GM12878 (cell line): ENCODE data around the gene NHSL2. TPM values are rescaled to one million over a fixed set of nuclear protein-coding genes. Genes with fewer than 3 reads are reported as not detected.

ENCODE experiments used
- ATAC-seq: fragments of 200-7000 bp; cut with Tn5 transposase; 3 replicates; pipeline ENCODE4 v1.9.1; 2020; ENCODE audit warnings: mild to moderate bottlenecking, moderate library complexity
- BruUV-seq: library from RNA; stranded (reverse); fragments of 400-500 nt; replicated peaks from 2 replicates; lab custom pipeline; 2021; lab: Mats Ljungman, UMichigan
- CTCF ChIA-PET: fragments of 300-600 bp; sonication (Branson Sonifier 250); formaldehyde crosslinking; extraction: SDS; loops from one replicate; lab custom pipeline; 2021; ENCODE audit warnings: inconsistent platforms; lab: Yijun Ruan, JAX
- POLR2A ChIA-PET: fragments of 350-600 bp; formaldehyde crosslinking; extraction: SDS; loops from one replicate; lab custom pipeline; 2021; ENCODE audit warnings: inconsistent platforms; lab: Charles Lee
- RAD21 ChIA-PET: fragments of 300-600 bp; sonication (Branson Sonifier 250); formaldehyde crosslinking; loops from one replicate; lab custom pipeline; 2023; ENCODE audit warnings: antibody characterized with exemption; ENCODE audit not compliant: unreplicated experiment; lab: Charles Lee
- SMC1A ChIA-PET: fragments of 300-600 bp; sonication (Branson Sonifier 250); formaldehyde crosslinking; loops from one replicate; lab custom pipeline; 2023; ENCODE audit not compliant: unreplicated experiment, uncharacterized antibody; lab: Charles Lee
- DNase-seq: peaks from one replicate; pipeline ENCODE4 v3.0.0-alpha.2; 2011; ENCODE audit warnings: low read depth, low spot score
- FAIRE-seq: peaks from 3 replicates; lab custom pipeline; 2011; peaks lifted over from hg19 to GRCh38; lab: Jason Lieb, UNC
- H2AFZ ChIP-seq: 2 replicates; pipeline ENCODE4 v1.6.0; 2011; ENCODE audit warnings: low read depth, low read length, control low read depth; ENCODE audit not compliant: control insufficient read depth
- H3K27ac ChIP-seq: 2 replicates; pipeline ENCODE4 v1.5.1; 2011; ENCODE audit warnings: control low read depth; ENCODE audit not compliant: control insufficient read depth, insufficient read depth
- H3K27me3 ChIP-seq, 2 experiments: replicated peaks in 1 of 2; 2 replicates each; pipeline versions ENCODE4 v1.6.0 to v1.6.1; 2011; ENCODE audit warnings: low read length in 1 of 2; ENCODE audit not compliant: control insufficient read depth in 2 of 2, insufficient read depth in 2 of 2
- H3K36me3 ChIP-seq, 2 experiments: 2 replicates each; pipeline ENCODE4 v1.5.1; 2011; ENCODE audit warnings: low read length in 1 of 2; ENCODE audit not compliant: control insufficient read depth in 2 of 2, insufficient read depth in 2 of 2
- H3K4me1 ChIP-seq: 2 replicates; pipeline ENCODE4 v1.6.1; 2011; ENCODE audit warnings: mild to moderate bottlenecking, low read length, moderate library complexity, mixed read lengths; ENCODE audit not compliant: control insufficient read depth, insufficient read depth
- H3K4me2 ChIP-seq: 2 replicates; pipeline ENCODE4 v1.6.0; 2011; ENCODE audit warnings: control low read depth; ENCODE audit not compliant: control insufficient read depth, insufficient read depth
- H3K4me3 ChIP-seq: fragments of 200-600 bp; sonication (generic); 2 replicates; pipeline ENCODE4 v1.5.1; 2016
- H3K79me2 ChIP-seq: 2 replicates; pipeline ENCODE4 v1.6.0; 2011; ENCODE audit warnings: low read length; ENCODE audit not compliant: control insufficient read depth, insufficient read depth
- H3K9ac ChIP-seq: 2 replicates; pipeline ENCODE4 v1.8.0; 2011; ENCODE audit warnings: low read length, control low read depth, mixed read lengths; ENCODE audit not compliant: control insufficient read depth, insufficient read depth
- H3K9me3 ChIP-seq: replicated peaks from 3 replicates; pipeline ENCODE4 v1.5.1; 2011; ENCODE audit warnings: mild to moderate bottlenecking, low read length; ENCODE audit not compliant: control insufficient read depth, insufficient read depth
- H4K20me1 ChIP-seq: 2 replicates; pipeline ENCODE4 v1.6.0; 2011; ENCODE audit not compliant: control insufficient read depth, insufficient read depth
- BMI1 ChIP-seq: fragments of 450-650 bp; IDR thresholded peaks from 2 replicates; pipeline ENCODE4 v1.6.1; 2016; ENCODE audit warnings: mild to moderate bottlenecking, moderate library complexity, borderline replicate concordance
- CBFB ChIP-seq: IDR thresholded peaks from 2 replicates; pipeline ENCODE4 v1.6.1; 2016; ENCODE audit warnings: antibody characterized with exemption, low read depth
- CHD1 ChIP-seq: IDR thresholded peaks from 2 replicates; pipeline ENCODE4 v1.6.1; 2012; ENCODE audit warnings: low read depth, low read length, improper control_type of control experiment
- EED ChIP-seq: sonication (generic); IDR thresholded peaks from 2 replicates; pipeline ENCODE4 v1.6.1; 2016; ENCODE audit warnings: antibody characterized with exemption, low read depth
- HDAC2 ChIP-seq: fragments of 200-600 bp; sonication (generic); IDR thresholded peaks from 2 replicates; pipeline ENCODE4 v1.6.1; 2017
- KAT2A ChIP-seq: conservative IDR thresholded peaks from 2 replicates; pipeline ENCODE4 v1.6.1; 2011; ENCODE audit warnings: low read depth, low read length; ENCODE audit not compliant: control insufficient read depth
- MTA2 ChIP-seq: fragments of 450-650 bp; IDR thresholded peaks from 2 replicates; pipeline ENCODE4 v1.6.1; 2016; ENCODE audit warnings: low read depth, mild to moderate bottlenecking, moderate library complexity
- MTA3 ChIP-seq: IDR thresholded peaks from 2 replicates; pipeline ENCODE4 v1.6.1; 2012; ENCODE audit warnings: low read length, inconsistent platforms, borderline replicate concordance
- NFXL1 ChIP-seq: fragments of 450-650 bp; IDR thresholded peaks from 2 replicates; pipeline ENCODE4 v1.6.1; 2017; ENCODE audit warnings: antibody characterized with exemption, mild to moderate bottlenecking, borderline replicate concordance
- NR2C2 ChIP-seq: IDR thresholded peaks from 2 replicates; pipeline ENCODE4 v1.6.1; 2011; ENCODE audit warnings: borderline replicate concordance, low read depth; ENCODE audit not compliant: control insufficient read depth, insufficient read length
- PML ChIP-seq: IDR thresholded peaks from 2 replicates; pipeline ENCODE4 v1.6.1; 2012; ENCODE audit warnings: low read length, inconsistent platforms
- RAD51 ChIP-seq: fragments of 450-650 bp; IDR thresholded peaks from 2 replicates; pipeline ENCODE4 v1.6.1; 2016; ENCODE audit warnings: moderate library complexity, mild to moderate bottlenecking, inconsistent platforms
- SP1 ChIP-seq: IDR thresholded peaks from one replicate; pipeline ENCODE4 v1.6.1; 2011; ENCODE audit warnings: low read depth, low read length
- TCF3 ChIP-seq: IDR thresholded peaks from 2 replicates; pipeline ENCODE4 v1.6.1; 2012; ENCODE audit warnings: low read depth, mild to moderate bottlenecking, low read length, borderline replicate concordance; ENCODE audit not compliant: insufficient read depth
- ZNF24 ChIP-seq: fragments of 450-650 bp; IDR thresholded peaks from 2 replicates; pipeline ENCODE4 v1.6.1; 2017; ENCODE audit warnings: antibody characterized with exemption, mild to moderate bottlenecking
- ZNF384 ChIP-seq: IDR thresholded peaks from 2 replicates; pipeline ENCODE4 v1.6.1; 2012; ENCODE audit warnings: low read depth, mild to moderate bottlenecking, low read length, improper control_type of control experiment, borderline replicate concordance
- ZZZ3 ChIP-seq: IDR thresholded peaks from 2 replicates; pipeline ENCODE4 v1.6.1; 2011; ENCODE audit warnings: low read depth; ENCODE audit not compliant: control insufficient read depth, insufficient read length
- WGBS: methylation state at CpG from one replicate; pipeline ENCODE4 v1.1.6; 2016; ENCODE audit warnings: low lambda C conversion rate; ENCODE audit not compliant: insufficient replicate concordance, insufficient coverage; ENCODE audit errors: missing lambda C conversion rate; 5-methylcytosine and 5-hydroxymethylcytosine counted together
- in situ Hi-C: fragments of 300-500 bp; cut with MboI; formaldehyde crosslinking; loops from 9 replicates; pipeline ENCODE4 v1.14.3; 2018; ENCODE audit warnings: mixed read lengths
- intact Hi-C: fragments of 100-400 bp; cut with micrococcal nuclease; formaldehyde crosslinking; loops from one replicate; pipeline ENCODE4 v1.14.2; 2022; ENCODE audit not compliant: unreplicated experiment
- polyA plus RNA-seq, 11 experiments: library from polyadenylated mRNA; depleted of rRNA in 4 of 11; unstranded in 6 of 11; stranded (reverse) in 5 of 11; fragments of >200 nt; fragmentation: Nextera tagmentation in 4 of 11; fragmentation: Illumina TruSeq in 1 of 11; extraction: Ambion mirVana in 4 of 11; extraction: Trizol in 1 of 11; gene quantifications; 1 replicate in 1 of 11; 2 replicates in 10 of 11; pipeline versions ENCODE4 v1.2.1 to v1.2.3, GENCODE V29; 2011 to 2016; ENCODE audit warnings: inconsistent platforms in 2 of 11, missing spikeins in 2 of 11, low read depth in 1 of 11
- total RNA-seq, 4 experiments: library from RNA; depleted of rRNA in 3 of 4; stranded (reverse); fragments of >200 nt in 3 of 4; fragmentation: Illumina TruSeq in 1 of 4; extraction: Trizol in 1 of 4; gene quantifications; 2 replicates each; pipeline versions ENCODE4 v1.2.1 to v1.2.3, GENCODE V29; 2013 to 2021
- TF ChIP-seq, protein P1 (sequence below): fragments of 450-650 bp; conservative IDR thresholded peaks from 2 replicates; pipeline ENCODE4 v1.6.1; 2017; ENCODE audit warnings: mild to moderate bottlenecking, moderate library complexity

The NHSL2 gene
- total and polyA plus RNA-seq, 10 of the 15 experiments (the other 5 are each of a cell fraction or from before 2014, with no cell fraction given) = 0.05 to 0.53 (median 0.07) TPM; not detected in 2

DNA sequence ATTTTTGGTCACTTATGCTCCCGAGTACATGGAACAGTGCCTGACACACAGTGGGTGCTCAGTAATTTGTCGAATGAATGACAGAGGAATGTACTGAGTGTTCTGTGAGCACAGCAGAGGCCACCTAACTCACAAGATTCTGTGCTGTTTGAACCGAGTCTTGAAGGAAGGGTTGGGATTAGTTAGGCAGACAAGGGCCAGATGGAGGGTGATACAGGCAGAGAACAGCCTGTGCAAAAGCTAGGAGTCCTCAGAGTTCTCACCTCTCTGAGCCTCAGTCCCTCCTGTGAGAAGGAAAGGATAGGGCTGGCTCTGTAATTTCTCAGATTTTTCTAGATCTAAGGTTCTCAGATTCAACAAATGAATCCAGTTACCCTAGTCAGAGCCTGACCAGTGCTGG, 108.8 kb downstream of the NHSL2 start:
- H3K4me2 ChIP-seq = no peak overlapping the region
- in situ Hi-C loops = no loop called here
- CTCF ChIA-PET = interaction anchor here (1.4 to 8.0 kb wide), 3 partner anchors 11 to 106 kb away, joined by 4 to 81 read pairs (median 40); no protein-coding TSS in a partner anchor

More for the DNA sequence above, 108.8 kb downstream of the NHSL2 start:
- no peaks in the 10 kb centered on the region for H4K20me1 ChIP-seq
- no peak overlapping the region for H3K27ac ChIP-seq
- ChIA-PET RAD21 (interaction anchor here (0.8 to 5.9 kb wide), 2 partner anchors 10 to 107 kb away, joined by 4 to 43 read pairs; no protein-coding TSS in a partner anchor), POLR2A (no interaction called here), SMC1A (interaction anchor here (1.4 to 5.4 kb wide), 2 partner anchors 101 to 106 kb away, joined by 4 to 45 read pairs; no protein-coding TSS in a partner anchor)
- ATAC-seq (no peak), FAIRE-seq (no peak), DNase-seq (no peak)
- 76% methylated on average over 3 of the region's 3 CpGs for whole genome bisulfite sequencing
- H3K4me1 ChIP-seq = peaks cover 9% of the 10 kb centered on the region
- H3K9ac ChIP-seq = no peak overlapping the region
- H3K4me3 ChIP-seq = no peak overlapping the region
- H3K79me2 ChIP-seq = no peaks in the 10 kb centered on the region
- H2AFZ ChIP-seq = no peak overlapping the region
- H3K9me3 ChIP-seq = no peaks in the 10 kb centered on the region
- TF ChIP-seq MTA3 (no peak), SP1 (no peak), RAD51 (no peak), MTA2 (no peak), BMI1 (no peak), NR2C2 (no peak), ZNF384 (no peak), KAT2A (no peak), CHD1 (no peak), CBFB (no peak), ZZZ3 (no peak), ZNF24 (no peak), NFXL1 (no peak), HDAC2 (no peak), PML (no peak), TCF3 (no peak), EED (no peak)
- TF ChIP-seq, protein P1, sequence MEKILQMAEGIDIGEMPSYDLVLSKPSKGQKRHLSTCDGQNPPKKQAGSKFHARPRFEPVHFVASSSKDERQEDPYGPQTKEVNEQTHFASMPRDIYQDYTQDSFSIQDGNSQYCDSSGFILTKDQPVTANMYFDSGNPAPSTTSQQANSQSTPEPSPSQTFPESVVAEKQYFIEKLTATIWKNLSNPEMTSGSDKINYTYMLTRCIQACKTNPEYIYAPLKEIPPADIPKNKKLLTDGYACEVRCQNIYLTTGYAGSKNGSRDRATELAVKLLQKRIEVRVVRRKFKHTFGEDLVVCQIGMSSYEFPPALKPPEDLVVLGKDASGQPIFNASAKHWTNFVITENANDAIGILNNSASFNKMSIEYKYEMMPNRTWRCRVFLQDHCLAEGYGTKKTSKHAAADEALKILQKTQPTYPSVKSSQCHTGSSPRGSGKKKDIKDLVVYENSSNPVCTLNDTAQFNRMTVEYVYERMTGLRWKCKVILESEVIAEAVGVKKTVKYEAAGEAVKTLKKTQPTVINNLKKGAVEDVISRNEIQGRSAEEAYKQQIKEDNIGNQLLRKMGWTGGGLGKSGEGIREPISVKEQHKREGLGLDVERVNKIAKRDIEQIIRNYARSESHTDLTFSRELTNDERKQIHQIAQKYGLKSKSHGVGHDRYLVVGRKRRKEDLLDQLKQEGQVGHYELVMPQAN = no peak
- no peaks in the 10 kb centered on the region for H3K36me3 ChIP-seq
- intact Hi-C loops = no loop called here
- H3K27me3 ChIP-seq = no peaks in the 10 kb centered on the region
- BruUV-seq = no TSS peak
